Fibroblast of skin of left quadriceps (primary cell): ENCODE measurements around the gene SPG7.

Experiments
- DNase-seq, 2 experiments: peaks; one replicate each; pipeline ENCODE4 v3.0.0-alpha.2; 2013; ENCODE audit warnings: low read depth in 2 of 2

Gene SPG7

DNA sequence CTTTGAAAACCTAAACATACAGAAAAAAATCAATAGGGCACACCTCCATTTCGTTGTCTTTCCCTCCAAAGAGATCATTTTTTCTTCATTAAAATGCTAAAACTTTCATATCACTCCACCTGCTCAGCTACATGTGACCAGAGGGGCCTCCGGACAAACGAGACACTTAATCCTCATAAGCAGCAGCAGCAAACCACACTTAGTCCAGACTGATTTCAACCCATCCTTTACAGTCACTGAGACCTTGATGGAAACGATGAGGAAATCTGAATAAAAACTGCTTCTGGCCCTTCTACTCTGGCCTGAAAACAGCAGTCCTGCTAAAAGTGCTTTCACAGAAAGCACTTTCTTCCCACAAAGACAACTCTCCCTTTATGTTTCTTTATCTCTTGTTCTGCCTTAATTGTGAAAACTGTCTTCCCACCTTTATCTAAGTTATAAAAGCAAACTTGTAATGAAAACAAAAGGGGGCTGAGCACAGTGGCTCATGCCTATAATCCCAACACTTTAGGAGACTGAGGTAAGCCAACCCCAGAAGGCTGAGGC lies 22.4 kb upstream of the SPG7 start:
- DNase-seq, result no peak

DNA sequence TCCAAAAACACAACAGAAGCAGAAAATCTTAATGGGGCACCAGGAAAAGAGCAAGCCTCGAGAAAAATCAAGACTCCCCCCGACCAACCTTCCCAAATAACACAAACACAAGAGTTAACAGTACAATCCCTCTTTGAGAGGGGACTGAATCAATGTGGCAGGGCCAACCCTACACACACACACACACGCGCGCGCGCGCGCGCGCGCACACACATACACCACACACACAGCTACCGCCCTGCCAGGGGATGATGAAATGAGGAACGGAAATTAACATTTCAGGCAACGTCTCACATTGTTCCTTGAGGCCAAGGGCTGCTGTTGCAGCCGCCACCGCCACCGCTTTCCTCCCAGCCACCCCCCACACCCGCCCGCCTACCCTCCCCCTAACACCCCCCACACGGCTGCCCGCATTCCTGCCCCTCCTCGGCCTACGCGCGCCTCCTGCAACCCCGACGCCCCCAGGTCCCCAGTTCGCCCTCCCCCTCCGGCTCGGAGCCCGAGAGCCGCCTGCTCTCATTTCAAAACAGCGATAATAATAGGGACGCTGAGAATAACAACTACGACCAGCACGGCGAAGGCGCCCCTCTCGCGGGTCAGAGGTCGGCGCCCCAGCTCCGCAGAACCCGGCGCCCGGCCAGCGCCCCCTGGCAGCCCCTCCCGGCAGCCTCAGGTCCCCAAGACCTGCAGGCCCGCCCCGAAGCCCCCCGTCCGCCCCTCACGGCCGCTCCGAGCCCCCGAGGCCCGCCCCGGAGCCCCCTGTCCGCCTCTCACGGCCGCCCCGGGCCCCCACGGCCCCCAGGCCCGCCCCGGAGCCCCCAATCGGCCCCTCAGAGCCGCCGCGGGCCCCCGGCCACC lies 18.9 kb upstream of the SPG7 start:
- DNase-seq, result peak; percentile 92 to 93

DNA sequence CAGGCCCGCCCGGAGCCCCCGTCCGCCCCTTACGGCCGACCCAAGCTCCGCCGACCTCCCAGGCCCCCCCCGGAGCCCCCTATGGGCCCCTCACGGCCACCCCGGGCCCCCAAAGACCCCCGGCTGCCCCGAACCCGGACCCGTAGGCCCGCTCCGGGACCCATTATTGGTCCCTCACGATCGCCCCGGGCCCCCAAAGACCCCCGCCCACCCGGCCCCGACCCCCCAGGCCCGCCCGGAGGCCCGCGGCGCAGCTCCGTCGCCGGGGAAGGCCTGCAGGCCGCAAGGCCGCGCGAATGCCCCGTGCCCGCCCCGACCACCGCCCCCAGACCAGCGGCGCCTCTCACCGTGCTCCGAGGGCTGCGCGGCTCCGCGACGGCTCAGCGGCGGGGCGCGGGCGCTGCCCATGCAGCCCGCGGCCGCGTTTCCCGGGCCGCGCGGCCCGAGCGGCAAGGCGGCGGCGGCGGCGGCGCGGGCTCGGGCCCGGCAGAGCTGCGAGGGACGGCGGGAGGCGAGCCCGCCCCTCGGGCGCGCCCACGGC lies 18.2 kb upstream of the SPG7 start:
- DNase-seq, result no peak

DNA sequence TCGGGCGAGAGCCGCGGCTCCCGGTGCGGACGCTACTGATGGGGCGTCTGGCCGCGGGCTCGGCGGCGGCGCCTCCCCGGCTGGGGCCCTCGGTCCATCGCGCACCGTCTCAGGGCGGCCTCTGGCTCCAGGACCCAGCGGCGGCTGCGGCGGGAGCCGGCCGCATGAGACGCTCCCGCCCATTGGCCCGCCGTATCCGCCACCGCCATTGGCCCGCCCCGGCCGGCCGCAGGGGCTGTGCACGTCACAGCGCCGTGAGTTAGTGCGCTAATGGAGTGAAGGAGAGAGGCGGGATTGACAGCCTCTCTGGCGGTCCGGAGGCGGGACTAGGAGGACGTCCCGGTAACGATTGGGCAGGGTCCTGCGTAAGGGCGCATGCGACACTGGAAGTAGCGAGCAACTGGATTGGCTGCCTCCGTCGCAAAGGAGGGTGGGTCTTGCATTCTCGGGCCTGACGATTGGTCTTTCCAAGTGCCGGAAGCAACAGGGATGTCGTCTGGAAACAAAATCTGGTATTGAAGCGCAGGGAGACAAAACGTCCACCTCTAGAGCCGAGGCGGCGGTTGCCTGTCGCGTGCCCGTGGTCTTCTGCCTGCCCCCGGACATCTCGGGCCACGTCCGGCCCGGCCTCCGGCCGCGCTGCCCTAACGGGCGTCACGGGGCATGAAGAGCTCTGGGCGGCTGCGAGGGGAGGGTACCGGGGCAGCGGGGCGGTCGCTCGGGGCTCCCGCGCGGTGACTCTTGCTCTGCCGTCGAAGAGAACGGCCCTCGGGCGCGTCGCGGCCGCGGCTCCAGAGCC lies 17.6 kb upstream of the SPG7 start, which contains the start of gene ANKRD11:
Gene ANKRD11 (minus strand): TSS at position 123 of the 799 bp plus-strand sequence. CDS start 173,542 bp downstream, outside the sequence.
- peak; percentile 99 for DNase-seq

DNA sequence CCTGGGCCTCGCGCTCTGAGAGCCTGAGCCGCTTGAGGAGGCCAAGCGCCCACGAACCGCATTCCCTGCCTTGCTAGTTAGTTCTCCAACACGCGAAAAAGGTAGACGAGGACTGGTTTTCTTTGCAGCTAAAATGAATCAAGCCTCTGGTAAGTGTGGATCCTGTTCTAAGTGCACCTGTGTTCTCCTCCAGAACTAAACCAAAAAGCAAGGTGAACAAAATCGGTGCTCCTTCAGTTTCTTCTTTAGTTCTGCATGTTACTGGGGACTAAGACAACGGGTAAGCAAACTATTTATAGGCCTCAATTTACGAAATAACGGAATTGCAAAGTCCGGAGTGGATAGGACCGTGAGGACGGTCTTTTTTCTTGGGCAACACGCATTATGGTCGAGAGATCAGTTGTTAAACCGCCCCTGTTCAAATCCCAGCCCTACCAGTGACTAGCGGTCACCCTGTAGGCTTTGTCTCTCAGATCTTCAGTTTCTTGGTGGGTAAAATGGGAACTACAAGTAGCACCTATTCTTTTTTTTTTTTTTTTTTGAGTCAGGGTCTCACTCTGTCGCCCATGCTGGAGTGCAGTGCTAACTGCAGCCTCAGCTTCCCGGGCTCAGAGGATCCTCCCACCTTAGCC lies 16.8 kb upstream of the SPG7 start:
- no peak for DNase-seq

DNA sequence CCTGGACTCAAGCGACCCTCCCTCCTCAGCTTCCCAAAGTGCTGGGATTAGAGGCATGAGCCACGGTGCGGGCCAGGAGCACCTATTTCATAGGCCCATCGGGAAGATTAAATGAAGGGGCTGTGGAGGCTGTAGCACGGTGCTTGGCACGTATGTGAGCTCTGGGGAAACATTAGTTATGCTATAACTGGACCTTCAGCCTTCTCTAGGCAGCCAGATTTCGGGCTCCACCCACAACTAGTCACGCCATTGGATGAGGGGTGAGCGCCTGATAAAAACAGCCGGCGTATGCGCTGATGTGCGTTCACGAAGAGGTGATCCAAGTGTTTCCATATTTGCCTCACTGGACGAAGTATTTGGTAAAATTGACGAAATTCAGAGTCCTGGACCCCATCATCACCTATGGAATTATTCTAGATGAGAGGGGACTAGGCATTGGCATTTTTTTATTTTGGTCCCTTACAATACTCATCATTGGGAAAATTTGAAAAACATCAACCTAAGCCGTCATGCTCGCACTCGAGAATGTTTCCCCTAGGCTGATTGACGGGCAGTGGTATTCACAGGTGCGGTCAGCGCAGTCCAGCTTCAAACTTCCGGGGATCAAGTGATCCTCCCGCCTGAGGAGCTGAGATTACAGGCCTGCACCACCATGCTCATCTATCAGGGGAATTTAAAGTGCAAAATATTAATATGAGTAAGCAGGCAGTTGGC lies 16.1 kb upstream of the SPG7 start:
- DNase-seq, result no peak

DNA sequence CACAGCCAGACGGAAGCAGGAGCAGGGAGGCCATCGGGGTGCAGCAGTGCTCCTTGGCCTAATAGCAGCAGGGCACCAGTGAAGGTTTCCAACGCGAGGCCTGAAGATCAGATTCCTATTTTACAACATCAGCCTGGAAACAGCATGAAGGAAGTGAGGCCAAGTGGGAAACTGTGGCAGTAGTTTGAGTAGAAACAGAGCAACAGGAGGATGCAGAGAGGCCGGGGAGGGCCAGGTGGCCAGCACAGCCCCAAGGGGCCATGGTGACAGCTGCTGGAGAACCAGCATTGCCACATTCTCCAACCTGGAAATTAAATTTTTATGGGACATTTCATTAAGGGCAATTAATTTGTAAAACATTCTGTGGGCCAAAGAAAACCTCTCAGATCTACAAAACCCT lies 14.4 kb upstream of the SPG7 start:
- DNase-seq, result no peak

DNA sequence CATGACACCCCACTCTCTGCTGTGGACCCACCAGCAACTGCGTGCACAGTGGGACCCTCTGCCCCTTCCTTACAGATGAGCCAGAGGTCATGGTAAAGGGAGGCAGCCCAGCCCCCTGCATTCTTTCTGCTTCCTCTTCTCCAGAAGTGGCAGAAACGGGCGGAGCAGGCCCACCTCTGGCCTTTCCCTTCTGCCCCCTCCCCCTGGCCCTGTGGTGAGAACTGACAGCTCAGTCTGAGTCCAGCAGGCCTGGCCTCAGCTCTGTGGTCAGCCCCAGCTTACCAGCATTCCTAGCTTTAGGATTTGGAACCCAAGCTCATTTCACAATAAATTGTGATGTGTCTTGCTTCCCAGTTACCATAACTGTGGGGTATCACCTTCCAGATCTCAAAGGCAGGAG lies 13.1 kb upstream of the SPG7 start:
- no peak for DNase-seq

DNA sequence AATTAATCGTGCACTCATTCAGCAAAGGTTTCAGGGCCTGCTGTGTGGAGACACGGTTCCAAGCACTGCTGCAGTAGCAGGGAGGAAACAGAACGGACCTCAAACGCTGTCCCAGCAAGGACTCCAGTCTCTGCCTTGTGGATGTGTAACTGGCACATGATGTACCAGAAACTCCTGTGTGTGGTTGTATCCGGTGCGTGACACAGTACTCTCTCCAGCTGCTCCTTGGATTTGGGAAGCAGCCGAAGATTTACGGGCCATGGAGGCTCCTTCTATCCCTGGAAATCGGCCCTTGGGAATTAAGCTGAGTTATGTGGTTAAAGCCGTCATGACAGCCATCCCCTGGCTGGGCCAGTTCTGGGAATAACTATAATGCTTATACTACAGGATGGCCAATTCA lies 9.4 kb upstream of the SPG7 start:
- DNase-seq, result peak; percentile 75

DNA sequence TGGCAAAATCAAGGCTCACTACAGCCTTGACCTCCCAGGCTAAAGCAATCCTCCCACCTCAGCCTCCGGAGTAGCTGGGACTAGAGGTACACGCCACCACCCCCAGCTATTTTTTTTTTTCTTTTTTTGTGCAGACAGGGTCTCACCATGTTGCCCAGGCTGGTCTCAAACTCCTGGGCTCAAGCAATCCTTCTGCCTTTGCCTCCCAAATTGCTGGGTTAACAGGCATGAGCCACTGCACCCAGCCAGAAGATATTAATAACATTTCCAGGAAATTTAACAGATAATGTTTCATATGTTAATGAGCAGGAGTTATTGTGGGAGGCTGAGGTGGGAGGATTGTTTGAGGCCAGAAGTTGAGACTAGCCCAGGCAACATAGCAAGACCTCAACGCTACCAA lies 8.4 kb upstream of the SPG7 start:
- DNase-seq, result no peak

DNA sequence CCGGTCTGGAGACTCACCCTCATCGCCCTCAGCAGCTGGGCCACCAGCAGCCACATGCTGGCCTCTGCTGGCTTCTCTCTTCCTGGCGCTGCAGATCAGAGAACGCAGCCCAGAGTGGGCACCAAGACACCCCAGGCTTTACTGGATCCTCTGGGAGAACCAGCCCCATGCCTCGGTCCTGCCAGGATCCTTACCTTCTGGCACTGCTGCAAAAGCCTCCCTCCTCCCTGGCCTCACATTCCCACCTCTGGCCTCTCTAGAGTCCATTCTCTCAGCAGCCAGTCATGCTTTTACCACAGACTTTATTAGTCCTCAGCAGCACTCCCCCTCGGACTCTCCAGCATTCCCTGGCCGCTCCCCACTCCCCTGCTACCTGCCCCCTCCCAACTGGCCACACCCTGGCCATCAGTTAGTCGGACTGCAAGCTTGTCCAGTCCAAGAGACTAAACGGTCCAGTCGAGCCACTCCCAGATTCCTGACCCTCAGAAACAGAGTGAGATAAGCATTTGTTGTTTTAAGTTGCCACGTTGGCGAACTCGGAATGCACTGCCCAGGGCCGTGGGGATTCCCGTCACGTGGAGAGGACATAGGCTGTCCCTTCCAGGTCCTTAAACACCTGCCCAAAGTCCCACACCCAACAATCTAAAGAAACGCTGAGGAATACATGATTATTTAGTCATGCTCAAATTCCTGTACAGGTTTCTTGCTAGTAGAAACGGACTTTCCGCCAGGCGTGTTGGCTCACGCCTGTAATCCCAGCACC lies 5.9 kb upstream of the SPG7 start:
- DNase-seq, result no peak

DNA sequence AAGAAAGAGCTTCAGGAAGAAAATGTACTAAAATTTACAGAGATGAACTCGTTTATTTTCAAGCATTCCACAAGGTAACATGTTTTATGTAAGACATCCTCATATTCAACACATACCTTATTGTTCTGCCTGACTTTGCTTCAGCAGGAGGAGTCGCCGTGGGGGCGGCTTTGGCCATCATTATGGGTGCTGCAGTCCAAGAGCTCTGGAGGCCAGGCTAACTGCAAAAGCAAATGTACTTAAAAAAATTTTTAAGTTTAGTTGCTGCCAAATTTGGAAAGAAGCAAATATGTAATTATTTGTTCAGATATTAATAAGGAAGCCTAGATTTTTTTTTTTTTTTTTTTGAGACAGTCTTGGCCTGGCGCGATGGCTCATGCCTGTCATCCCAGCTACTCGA lies 4.1 kb upstream of the SPG7 start:
- no peak for DNase-seq

DNA sequence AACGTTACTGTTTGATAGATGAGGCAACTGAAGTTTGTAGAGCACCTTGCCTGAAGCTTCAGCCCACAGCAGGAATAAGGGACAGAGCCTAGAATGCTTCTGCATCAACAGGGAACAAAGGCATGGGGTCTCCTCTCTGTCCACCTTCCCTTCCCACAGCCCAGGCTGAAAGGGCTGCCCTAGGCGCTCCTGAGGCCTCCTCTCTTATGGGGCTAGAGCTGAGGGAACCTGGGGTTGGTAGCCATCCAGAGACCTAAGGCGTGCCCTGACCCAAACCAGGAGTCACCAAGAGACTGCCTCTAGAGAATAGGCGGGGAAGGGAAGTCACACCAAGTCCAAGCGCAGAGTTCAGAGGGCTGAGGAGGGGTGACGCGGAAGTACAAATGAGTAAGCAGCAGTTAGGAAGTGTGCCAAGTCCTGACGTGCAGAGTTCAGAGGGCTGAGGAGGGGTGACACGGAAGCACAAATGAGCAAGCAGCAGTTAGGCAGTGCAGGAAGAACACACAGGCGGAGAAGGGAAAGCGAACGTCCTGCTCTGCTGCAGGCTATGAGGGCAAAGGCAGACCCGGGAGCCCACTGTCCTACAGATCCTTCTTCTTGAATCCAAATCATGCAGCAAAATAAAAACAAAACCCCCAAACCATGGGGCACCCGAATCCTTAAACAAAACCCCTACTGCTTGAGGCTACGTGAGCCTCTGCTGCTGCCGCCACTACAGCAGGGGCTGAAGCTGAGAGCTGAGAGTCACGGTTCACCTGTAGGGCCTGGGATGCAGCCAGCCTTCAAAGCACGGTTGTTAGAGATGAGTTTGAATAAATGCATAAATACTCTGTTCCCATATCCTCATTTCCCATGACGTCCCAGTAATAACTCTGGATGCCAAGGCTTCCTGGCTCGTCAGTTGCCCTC lies 2.7 kb upstream of the SPG7 start:
- no peak for DNase-seq

DNA sequence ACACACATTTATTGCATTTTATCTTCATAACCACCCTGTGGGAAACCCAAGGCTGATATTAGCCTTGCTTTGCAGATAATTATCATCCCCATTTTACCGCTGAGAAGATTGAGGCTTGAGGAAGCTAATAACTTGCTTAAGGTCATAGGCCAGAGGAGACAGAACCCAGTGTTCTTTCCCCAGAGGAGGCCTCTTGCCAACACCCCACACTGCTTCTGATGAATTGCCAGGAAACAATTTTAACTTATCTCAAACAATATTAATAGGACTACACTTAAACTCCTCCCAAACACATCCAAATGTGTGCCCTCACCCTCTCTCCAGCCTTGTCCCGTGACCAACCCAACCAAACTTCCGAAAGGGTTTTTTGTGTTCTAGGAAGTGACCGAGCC lies 2.1 kb upstream of the SPG7 start:
- no peak for DNase-seq

DNA sequence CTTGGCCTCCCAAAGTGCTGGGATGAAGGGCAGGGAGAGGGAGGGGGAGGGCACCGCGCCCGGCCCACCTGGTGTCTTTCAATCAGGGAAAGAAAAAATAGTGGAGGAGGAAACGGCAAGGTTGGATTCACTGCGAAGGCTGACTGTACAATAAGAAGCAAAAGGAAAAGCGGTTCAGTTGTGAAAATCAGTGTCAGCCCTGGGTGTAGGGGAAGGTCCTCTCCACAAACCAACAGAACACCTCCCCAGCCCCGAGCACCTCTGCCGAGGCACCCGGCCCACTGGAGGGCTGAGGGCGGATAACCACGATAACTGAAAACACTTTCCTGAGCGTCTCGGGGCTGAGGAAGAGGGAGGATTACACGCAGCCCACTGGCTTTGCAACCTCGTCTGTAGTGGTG lies 1.4 kb upstream of the SPG7 start:
- no peak for DNase-seq

DNA sequence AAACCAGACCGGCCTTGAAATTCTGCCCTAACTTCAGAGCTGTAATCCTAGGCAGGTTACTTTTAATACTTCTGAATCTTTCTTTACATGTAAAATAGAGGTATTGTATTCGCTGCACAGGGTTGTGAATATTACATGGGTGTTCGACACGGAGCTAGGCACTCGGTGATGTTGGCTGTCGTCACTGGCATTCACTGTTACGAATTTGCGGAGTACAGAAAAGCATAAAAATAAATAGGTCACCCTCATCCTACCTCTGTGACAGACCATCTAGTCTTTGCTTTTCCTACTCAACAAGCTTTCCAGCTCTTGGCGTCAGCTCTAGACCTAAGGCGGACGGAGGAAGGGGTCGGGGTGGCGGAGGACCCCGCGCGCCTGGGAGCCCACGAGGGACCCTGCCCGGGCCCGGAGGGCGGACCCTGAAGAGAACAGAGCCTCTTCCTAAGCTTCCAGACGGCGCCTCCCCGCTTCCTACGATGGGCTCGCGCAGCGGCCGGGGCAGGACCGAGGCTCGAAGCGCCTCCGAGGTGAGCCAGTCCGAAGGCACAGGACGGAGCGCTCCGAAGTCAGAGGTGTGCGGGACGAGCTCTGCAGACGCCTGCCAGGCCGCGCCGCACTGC lies 879 bp upstream of the SPG7 start:
- no peak for DNase-seq

DNA sequence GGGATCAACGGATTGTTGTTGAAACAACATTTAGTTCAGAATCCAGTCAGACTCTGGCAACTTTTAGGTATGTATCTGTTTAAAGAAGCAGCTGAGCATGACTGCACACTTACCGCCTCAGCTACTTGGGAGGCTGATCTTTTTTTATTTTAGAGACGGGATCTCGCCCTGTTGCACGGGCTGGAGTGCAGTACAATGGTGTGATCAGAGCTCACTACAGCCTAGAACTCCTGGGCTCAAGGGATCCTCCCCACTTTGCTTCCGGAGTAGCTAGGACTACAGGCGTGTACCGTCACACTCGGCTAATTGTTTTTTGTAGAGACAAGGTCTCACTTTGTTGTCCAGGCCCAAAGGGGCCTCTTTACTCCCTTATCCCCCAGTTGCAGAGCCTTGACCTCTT lies 2.3 kb downstream of the SPG7 start:
- DNase-seq, result no peak

DNA sequence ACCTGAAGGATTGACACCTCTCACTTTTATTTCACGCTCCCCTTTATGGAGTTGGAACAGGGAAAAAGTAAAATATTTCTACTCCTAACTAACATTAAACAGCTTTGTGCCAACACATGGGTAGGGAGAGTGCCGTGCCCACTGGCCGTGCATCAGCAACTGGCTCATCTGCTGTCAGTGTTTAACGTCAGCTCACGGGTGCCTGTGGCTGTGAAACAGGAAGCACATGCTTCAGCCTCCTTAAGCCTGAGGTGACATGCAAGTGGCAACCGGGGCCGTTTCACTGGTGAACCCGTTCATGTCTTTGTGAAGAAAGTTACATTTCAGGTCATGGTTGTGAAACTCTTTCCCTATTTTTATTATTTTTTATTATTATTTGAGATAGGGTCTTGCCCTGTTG lies 3.2 kb downstream of the SPG7 start:
- no peak for DNase-seq

DNA sequence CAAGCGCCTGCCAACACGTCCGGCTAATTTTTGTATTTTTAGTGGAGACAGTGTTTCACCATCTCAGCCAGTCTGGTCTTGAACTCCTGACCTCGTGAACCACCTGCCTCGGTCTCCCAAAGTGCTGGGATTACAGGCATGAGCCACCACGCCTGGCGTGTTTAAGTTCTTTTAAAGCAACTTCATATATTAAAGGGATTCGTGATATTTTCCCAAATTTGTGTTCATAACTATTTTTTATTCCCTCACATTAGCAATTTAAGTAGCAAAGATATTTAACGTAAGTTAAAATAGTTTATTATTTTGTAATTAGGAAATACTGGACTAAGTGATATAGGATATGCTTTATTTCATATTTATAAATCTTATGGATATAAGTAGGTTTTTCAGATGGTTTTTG lies 4.2 kb downstream of the SPG7 start:
- DNase-seq, result no peak
